Lower leg skin (tissue), 3 donors: ENCODE data around the gene NNT.

Experiments
- POLR2A ChIP-seq, 2 donors: fragments of 450-650 bp; IDR thresholded peaks; one replicate each; pipeline ENCODE4 v1.6.1; 2016 to 2017; ENCODE audit warnings: antibody characterized with exemption in 2 of 2, mild to moderate bottlenecking in 1 of 2, moderate library complexity in 1 of 2
- TF ChIP-seq, protein P1 (sequence below), 3 donors: fragments of 450-650 bp; IDR thresholded peaks; one replicate each; pipeline ENCODE4 v1.5.1; 2016; ENCODE audit warnings: antibody characterized with exemption in 3 of 3, mild to moderate bottlenecking in 3 of 3, moderate library complexity in 2 of 3

DNA sequence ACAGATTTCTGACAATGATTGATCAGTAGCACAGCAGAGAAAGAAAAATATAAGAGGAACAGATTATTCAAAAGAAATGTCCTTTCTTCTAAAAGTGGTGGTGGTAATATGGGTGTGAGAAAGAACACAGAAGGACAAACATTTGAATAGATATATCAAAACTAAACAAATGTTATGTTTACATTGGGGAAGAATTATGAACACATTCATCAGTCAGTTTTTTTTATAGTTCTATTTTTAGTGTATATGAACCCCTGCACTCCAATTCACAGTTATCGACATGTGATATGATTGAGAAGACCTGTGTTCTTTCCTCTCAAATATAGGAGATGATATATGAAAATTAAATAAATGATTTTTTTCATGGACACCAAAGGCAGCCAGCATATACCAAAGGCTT is 128.6 kb downstream of the NNT start:
- TF ChIP-seq, protein P1, sequence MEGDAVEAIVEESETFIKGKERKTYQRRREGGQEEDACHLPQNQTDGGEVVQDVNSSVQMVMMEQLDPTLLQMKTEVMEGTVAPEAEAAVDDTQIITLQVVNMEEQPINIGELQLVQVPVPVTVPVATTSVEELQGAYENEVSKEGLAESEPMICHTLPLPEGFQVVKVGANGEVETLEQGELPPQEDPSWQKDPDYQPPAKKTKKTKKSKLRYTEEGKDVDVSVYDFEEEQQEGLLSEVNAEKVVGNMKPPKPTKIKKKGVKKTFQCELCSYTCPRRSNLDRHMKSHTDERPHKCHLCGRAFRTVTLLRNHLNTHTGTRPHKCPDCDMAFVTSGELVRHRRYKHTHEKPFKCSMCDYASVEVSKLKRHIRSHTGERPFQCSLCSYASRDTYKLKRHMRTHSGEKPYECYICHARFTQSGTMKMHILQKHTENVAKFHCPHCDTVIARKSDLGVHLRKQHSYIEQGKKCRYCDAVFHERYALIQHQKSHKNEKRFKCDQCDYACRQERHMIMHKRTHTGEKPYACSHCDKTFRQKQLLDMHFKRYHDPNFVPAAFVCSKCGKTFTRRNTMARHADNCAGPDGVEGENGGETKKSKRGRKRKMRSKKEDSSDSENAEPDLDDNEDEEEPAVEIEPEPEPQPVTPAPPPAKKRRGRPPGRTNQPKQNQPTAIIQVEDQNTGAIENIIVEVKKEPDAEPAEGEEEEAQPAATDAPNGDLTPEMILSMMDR (IDR thresholded peaks at IDR 0.05), result no peak
- no peak for TF ChIP-seq POLR2A (IDR thresholded peaks at IDR 0.05)
